Measurements from ENCODE around the gene EIF4B.

Gene EIF4B

GRCh38 chr12:53074999-53075370, 68.7 kb downstream of the EIF4B start:
- Histone ChIP-seq H3K9ac (ENCODE audit: insufficient read length, low read depth) (no peak overlapping the region), H3K27me3 (ENCODE audit: insufficient read depth, insufficient read length) (no peaks in the 10 kb centered on the region), H3K36me3 (ENCODE audit: insufficient read depth, insufficient read length, low read length) (peaks cover 30% of the 10 kb centered on the region), H3K4me1 (ENCODE audit: insufficient read depth, insufficient read length) (peaks cover 24% of the 10 kb centered on the region), H3K4me3 (ENCODE audit: insufficient read length, low read depth) (no peak overlapping the region), H3K9me3 (ENCODE audit: insufficient read depth, low read length) (no peaks in the 10 kb centered on the region)
- no peak for DNase-seq (ENCODE audit: low read depth, low spot score)
- no peak for TF ChIP-seq ZNF274 (IDR thresholded peaks at IDR 0.05; ENCODE audit: low read depth, low read length)
- TF ChIP-seq YY1 (IDR thresholded peaks at IDR 0.05; ENCODE audit: insufficient read depth, insufficient read length) = no peak
- TF ChIP-seq SUZ12 (IDR thresholded peaks at IDR 0.05; ENCODE audit: extremely low read depth, insufficient read depth, insufficient read length) = no peak

- Histone ChIP-seq H3K4me3 (ENCODE audit: insufficient read length, low read depth) (no peak overlapping the region), H3K36me3 (ENCODE audit: insufficient read depth, insufficient read length, low read length) (peaks cover 30% of the 10 kb centered on the region), H3K4me1 (ENCODE audit: insufficient read depth, insufficient read length) (peaks cover 15% of the 10 kb centered on the region), H3K27me3 (ENCODE audit: insufficient read depth, insufficient read length) (peaks cover 11% of the 10 kb centered on the region), H3K9me3 (ENCODE audit: insufficient read depth, low read length) (no peaks in the 10 kb centered on the region), H3K9ac (ENCODE audit: insufficient read length, low read depth) (no peak overlapping the region)
- TF ChIP-seq SUZ12 (IDR thresholded peaks at IDR 0.05; ENCODE audit: extremely low read depth, insufficient read depth, insufficient read length) (no peak), YY1 (IDR thresholded peaks at IDR 0.05; ENCODE audit: insufficient read depth, insufficient read length) (no peak), ZNF274 (IDR thresholded peaks at IDR 0.05; ENCODE audit: low read depth, low read length) (no peak)
- DNase-seq (ENCODE audit: low read depth, low spot score) = no peak
These were observed 70.2 kb downstream of the EIF4B start for GRCh38 chr12:53076461-53076860.

GRCh38 chr12:53077030-53077429, 70.8 kb downstream of the EIF4B start:
- Histone ChIP-seq H3K9ac (ENCODE audit: insufficient read length, low read depth) (no peak overlapping the region), H3K9me3 (ENCODE audit: insufficient read depth, low read length) (no peaks in the 10 kb centered on the region), H3K4me3 (ENCODE audit: insufficient read length, low read depth) (no peak overlapping the region), H3K27me3 (ENCODE audit: insufficient read depth, insufficient read length) (peaks cover 11% of the 10 kb centered on the region), H3K36me3 (ENCODE audit: insufficient read depth, insufficient read length, low read length) (peaks cover 30% of the 10 kb centered on the region), H3K4me1 (ENCODE audit: insufficient read depth, insufficient read length) (peaks cover 13% of the 10 kb centered on the region)
- TF ChIP-seq SUZ12 (IDR thresholded peaks at IDR 0.05; ENCODE audit: extremely low read depth, insufficient read depth, insufficient read length) (no peak), ZNF274 (IDR thresholded peaks at IDR 0.05; ENCODE audit: low read depth, low read length) (no peak), YY1 (IDR thresholded peaks at IDR 0.05; ENCODE audit: insufficient read depth, insufficient read length) (no peak)
- no peak for DNase-seq (ENCODE audit: low read depth, low spot score)

GRCh38 chr12:53078425-53079225, 72.4 kb downstream of the EIF4B start:
- Histone ChIP-seq H3K4me3 (ENCODE audit: insufficient read length, low read depth) (peak overlapping the region; percentile 62), H3K9me3 (ENCODE audit: insufficient read depth, low read length) (no peaks in the 10 kb centered on the region), H3K4me1 (ENCODE audit: insufficient read depth, insufficient read length) (peaks cover 5% of the 10 kb centered on the region), H3K36me3 (ENCODE audit: insufficient read depth, insufficient read length, low read length) (peaks cover 24% of the 10 kb centered on the region), H3K9ac (ENCODE audit: insufficient read length, low read depth) (peak overlapping the region; percentile 72), H3K27me3 (ENCODE audit: insufficient read depth, insufficient read length) (peaks cover 11% of the 10 kb centered on the region)
- DNase-seq (ENCODE audit: low read depth, low spot score) = no peak
- TF ChIP-seq ZNF274 (IDR thresholded peaks at IDR 0.05; ENCODE audit: low read depth, low read length) = no peak
- TF ChIP-seq SUZ12 (IDR thresholded peaks at IDR 0.05; ENCODE audit: extremely low read depth, insufficient read depth, insufficient read length) = no peak
- TF ChIP-seq YY1 (IDR thresholded peaks at IDR 0.05; ENCODE audit: insufficient read depth, insufficient read length) = no peak

GRCh38 chr12:53079226-53080117, 73.2 kb downstream of the EIF4B start, which contains the start of gene SPRYD3:
TSS of gene SPRYD3 (minus strand) at chr12:53079390. CDS start at chr12:53079333, 57 bp downstream.
- H3K9ac ChIP-seq (ENCODE audit: insufficient read length, low read depth) = peak within 1 kb of the TSS; percentile 81
- peak; percentile 94 for DNase-seq (ENCODE audit: low read depth, low spot score)
- H3K4me1 ChIP-seq (ENCODE audit: insufficient read depth, insufficient read length) = peaks cover 3% of the 10 kb centered on the region
- H3K9me3 ChIP-seq (ENCODE audit: insufficient read depth, low read length) = peaks cover 4% of the 10 kb centered on the region
- TF ChIP-seq ZNF274 (IDR thresholded peaks at IDR 0.05; ENCODE audit: low read depth, low read length) = no peak
- no peak for TF ChIP-seq SUZ12 (IDR thresholded peaks at IDR 0.05; ENCODE audit: extremely low read depth, insufficient read depth, insufficient read length)
- TF ChIP-seq YY1 (IDR thresholded peaks at IDR 0.05; ENCODE audit: insufficient read depth, insufficient read length) = no peak
- peaks cover 16% of the 10 kb centered on the region for H3K36me3 ChIP-seq (ENCODE audit: insufficient read depth, insufficient read length, low read length)
- peak within 1 kb of the TSS; percentile 62 for H3K4me3 ChIP-seq (ENCODE audit: insufficient read length, low read depth)
- H3K27me3 ChIP-seq (ENCODE audit: insufficient read depth, insufficient read length) = peaks cover 11% of the 10 kb centered on the region

- no peak overlapping the region for H3K4me3 ChIP-seq (ENCODE audit: insufficient read length, low read depth)
- H3K4me1 ChIP-seq (ENCODE audit: insufficient read depth, insufficient read length) = peaks cover 3% of the 10 kb centered on the region
- DNase-seq (ENCODE audit: low read depth, low spot score) = no peak
- no peak for TF ChIP-seq ZNF274 (IDR thresholded peaks at IDR 0.05; ENCODE audit: low read depth, low read length)
- no peak for TF ChIP-seq YY1 (IDR thresholded peaks at IDR 0.05; ENCODE audit: insufficient read depth, insufficient read length)
- no peak for TF ChIP-seq SUZ12 (IDR thresholded peaks at IDR 0.05; ENCODE audit: extremely low read depth, insufficient read depth, insufficient read length)
- peaks cover 14% of the 10 kb centered on the region for H3K9me3 ChIP-seq (ENCODE audit: insufficient read depth, low read length)
- H3K9ac ChIP-seq (ENCODE audit: insufficient read length, low read depth) = no peak overlapping the region
- H3K36me3 ChIP-seq (ENCODE audit: insufficient read depth, insufficient read length, low read length) = no peaks in the 10 kb centered on the region
- H3K27me3 ChIP-seq (ENCODE audit: insufficient read depth, insufficient read length) = peaks cover 11% of the 10 kb centered on the region
These were observed 76.5 kb downstream of the EIF4B start for GRCh38 chr12:53082637-53083175.

Data from NT2/D1 (cell line).